Urinary bladder (tissue), 4 donors: ENCODE measurements around the gene XKR7. TPM values are rescaled to one million over a fixed set of nuclear protein-coding genes. Genes with fewer than 3 reads are reported as not detected.

ENCODE experiments used
- DNase-seq: peaks from one replicate; pipeline ENCODE4 v3.0.0-alpha.2; 2015; ENCODE audit errors: extremely low spot score
- H3K27ac ChIP-seq: one replicate; pipeline ENCODE4 v1.5.1; 2013; ENCODE audit warnings: low read depth, mild to moderate bottlenecking, moderate library complexity
- H3K36me3 ChIP-seq: one replicate; pipeline ENCODE4 v1.6.1; 2013; ENCODE audit warnings: mild to moderate bottlenecking, moderate library complexity; ENCODE audit not compliant: insufficient read depth
- H3K4me1 ChIP-seq: one replicate; pipeline ENCODE4 v1.6.1; 2013; ENCODE audit warnings: mild to moderate bottlenecking, moderate library complexity; ENCODE audit not compliant: insufficient read depth
- H3K4me3 ChIP-seq: one replicate; pipeline ENCODE4 v1.5.1; 2013; ENCODE audit warnings: low read depth, low read length
- WGBS: extraction: QIAGEN DNeasy Blood & Tissue Kit; methylation state at CpG from one replicate; pipeline ENCODE4 v1.1.7; 2013; 5-methylcytosine and 5-hydroxymethylcytosine counted together
- polyA plus RNA-seq: library from polyadenylated mRNA; stranded (reverse); fragments of 200-250 nt; gene quantifications from one replicate; pipeline ENCODE4 v1.2.3, GENCODE V29; 2013
- small RNA-seq: library from RNA; depleted of rRNA; stranded (forward); fragments of <200 nt; gene quantifications from one replicate; pipeline ENCODE3, GENCODE V24; 2014
- total RNA-seq: library from RNA; depleted of rRNA; stranded (reverse); fragments of >200 nt; gene quantifications from one replicate; pipeline ENCODE4 v1.2.3, GENCODE V29; 2014
- donor health status: healthy with polysubstance abuse.
- donor health status: healthy.

Gene XKR7
- total and polyA plus RNA-seq, 2 donors, result 0.03 to 0.05 TPM

DNA sequence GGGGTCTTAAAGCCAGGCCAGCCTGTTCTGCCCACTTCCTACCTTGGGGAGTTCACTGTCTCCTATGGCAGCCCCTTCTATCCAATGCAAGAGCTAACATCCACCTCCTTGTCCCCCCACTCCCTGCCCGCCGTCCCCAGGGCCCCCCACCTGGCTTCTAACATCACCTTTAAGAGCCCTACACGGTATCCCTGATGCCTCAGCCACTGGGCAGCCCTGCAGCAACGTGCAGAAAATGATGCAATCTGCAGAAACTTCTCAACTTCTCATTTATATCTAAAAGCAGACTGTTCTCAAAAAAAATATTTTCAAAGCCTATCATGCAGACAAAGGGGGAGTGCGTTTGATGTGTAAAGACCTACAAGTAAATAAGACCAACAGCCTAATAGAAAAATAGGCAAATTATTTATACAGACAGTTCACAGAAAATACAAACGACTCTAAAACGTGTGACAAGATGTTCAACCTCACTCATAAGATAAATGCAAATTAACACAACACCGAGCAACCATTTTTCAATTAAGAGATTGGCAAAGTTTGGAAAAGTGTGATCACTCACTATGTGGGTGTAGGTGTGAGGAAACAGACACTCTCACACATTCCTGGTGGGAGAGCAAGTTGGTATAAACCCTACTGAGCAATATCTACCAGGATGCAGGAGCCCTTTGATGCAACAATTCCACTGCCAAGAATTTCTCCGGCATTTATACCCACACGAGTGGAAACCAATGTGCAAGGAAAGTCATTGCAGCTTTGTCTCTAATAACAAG lies 69.0 kb downstream of the XKR7 start:
- no peak for DNase-seq
- H3K4me1 ChIP-seq, result no peaks in the 10 kb centered on the region
- no peak overlapping the region for H3K4me3 ChIP-seq
- 61% methylated on average over 10 of the region's 10 CpGs for WGBS
- no peak overlapping the region for H3K27ac ChIP-seq
- no peaks in the 10 kb centered on the region for H3K36me3 ChIP-seq

DNA sequence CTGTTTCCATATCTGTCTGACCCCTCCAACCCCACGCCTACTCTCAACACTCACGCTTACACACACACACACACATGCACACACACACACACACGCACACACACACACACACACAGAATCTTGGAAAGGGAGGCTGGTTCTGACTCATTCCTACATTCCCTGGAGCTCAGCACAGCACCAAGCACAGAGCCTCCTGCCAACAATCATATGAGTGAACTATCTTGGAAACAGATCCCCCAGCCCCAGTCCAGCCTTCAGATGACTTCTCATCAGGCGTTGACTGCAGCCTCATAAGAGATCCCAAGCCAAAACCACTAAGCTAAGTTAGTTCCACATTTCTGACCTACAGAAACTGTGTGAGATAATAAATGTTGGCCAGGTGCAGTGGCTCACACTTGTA lies 70.0 kb downstream of the XKR7 start:
- 83% methylated on average over 4 of the region's 4 CpGs for WGBS
- no peaks in the 10 kb centered on the region for H3K4me1 ChIP-seq
- no peaks in the 10 kb centered on the region for H3K36me3 ChIP-seq
- no peak for DNase-seq
- H3K4me3 ChIP-seq, result no peak overlapping the region
- H3K27ac ChIP-seq, result no peak overlapping the region

DNA sequence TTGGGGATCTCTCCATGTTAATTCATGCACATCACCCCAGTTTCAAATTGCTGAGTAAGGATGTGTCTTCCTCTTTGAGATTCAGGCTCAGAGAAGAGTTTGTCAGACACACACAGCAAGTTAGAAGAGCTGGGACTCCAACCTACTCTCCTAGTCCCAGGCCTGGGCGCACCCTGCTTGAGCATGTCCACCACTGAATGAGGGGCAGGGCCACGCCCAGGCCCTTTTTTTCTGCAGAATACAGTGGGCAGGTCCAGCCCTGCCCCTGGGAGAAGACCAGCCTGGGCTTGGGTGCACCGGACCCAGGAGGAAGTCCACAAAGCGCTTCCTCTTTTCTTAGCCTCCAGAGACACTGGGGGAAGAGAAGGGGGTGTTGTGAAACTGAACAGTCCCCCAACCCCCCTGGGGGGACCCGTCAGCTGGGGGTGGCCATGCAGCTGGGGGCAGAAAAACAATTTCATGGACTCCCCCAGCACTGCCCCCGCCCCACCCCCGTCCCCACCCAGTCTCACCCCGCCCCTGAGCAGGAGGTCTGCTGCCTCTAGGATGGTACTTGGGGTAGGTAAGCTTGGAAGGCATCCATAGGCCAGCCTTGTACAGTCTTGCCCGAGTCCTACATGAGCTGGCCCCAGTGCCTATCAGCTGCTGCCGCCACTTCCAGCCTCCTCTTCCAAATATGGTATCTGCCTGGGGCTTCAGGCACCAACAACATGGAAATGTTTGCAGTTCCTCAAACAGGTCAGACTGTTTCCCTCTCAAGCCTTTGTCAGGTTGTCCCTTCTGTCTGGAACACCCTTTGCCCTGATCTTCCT lies 72.4 kb downstream of the XKR7 start:
- WGBS, result 61% methylated on average over 10 of the region's 10 CpGs
- no peak for DNase-seq
- Histone ChIP-seq H3K27ac (no peak overlapping the region), H3K4me1 (no peaks in the 10 kb centered on the region), H3K36me3 (no peaks in the 10 kb centered on the region), H3K4me3 (no peak overlapping the region)

DNA sequence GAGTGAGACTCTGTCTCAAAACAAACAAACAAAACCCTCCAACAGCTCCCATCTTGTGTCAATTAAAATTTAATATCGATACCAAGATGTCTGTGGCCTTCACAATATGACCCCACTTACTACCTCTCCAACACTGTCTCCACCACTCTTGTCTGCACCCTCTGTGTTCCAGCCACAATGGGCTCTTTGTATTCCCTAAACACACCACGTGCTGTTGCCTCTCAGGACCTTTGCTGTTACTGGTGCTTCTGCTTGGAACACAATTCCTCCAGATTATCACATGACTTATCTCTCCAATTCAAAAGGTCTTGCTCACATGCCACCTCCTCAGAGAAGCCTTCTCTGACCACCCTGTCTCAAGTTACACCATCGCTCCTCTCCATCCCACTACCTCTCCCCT lies 78.0 kb downstream of the XKR7 start:
- H3K4me1 ChIP-seq, result no peaks in the 10 kb centered on the region
- H3K36me3 ChIP-seq, result no peaks in the 10 kb centered on the region
- H3K27ac ChIP-seq, result no peak overlapping the region
- WGBS, result 69% methylated on average over 3 of the region's 3 CpGs
- no peak for DNase-seq
- H3K4me3 ChIP-seq, result no peak overlapping the region

DNA sequence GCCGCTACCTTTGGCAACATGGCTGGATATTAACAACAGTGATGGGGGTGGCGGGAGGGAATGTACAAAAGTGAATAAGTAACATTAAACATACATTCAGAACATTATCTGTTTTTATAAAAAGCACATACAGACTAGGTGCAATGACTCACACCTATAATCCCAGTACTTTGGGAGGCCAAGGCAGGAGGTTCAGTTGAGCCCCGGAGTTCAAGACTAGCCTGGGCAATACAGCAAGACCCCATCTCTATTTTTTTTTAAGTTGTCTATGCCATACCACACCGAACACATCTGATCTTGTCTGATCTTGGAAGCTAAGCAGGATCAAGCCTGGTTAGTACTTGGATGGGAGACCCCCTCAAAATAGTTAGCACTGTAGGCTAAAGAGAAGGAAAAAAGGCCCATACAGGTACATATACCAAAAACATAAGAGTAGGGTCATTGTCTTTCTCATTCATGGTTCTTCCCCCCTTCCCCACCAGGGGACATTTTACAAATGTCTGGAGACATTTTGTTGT lies 82.4 kb downstream of the XKR7 start:
- no peaks in the 10 kb centered on the region for H3K4me1 ChIP-seq
- H3K4me3 ChIP-seq, result no peak overlapping the region
- WGBS, result 91% methylated on average over 4 of the region's 4 CpGs
- no peak for DNase-seq
- H3K27ac ChIP-seq, result no peak overlapping the region
- H3K36me3 ChIP-seq, result no peaks in the 10 kb centered on the region

DNA sequence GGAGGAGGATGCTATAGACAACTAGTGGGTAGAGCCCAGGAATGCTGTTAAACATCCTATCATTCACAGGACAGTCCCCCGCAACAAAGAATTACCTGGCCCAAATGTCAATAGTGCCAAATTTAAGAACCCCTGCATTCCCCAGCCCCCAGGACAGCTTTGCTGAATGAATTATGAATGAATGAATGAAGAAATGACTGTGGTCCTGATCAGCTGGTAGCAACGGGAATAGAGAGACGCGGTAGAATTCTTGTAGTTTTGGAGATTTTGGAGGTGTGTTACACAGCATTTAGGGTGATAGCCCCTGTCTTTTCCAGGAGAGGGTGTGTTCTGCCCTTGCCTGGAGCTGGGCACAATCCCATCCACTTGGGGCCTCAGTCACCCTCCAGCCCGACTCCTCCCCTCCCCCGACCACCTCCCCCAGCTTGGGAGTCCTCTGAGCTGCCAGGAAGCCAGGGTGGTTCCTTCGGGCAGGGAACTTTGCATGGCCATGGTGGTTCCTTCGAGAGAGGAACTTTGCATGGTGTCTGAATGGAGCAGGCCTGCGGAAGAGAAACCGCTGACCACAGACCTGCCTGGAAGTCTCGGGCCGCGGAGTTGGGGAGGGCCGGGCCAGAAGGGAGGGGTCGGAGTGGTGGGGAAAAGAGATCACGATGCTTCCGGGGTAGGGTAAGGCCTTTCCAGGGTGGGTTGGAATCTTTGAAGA lies 83.1 kb downstream of the XKR7 start:
- H3K4me1 ChIP-seq, result no peaks in the 10 kb centered on the region
- no peak overlapping the region for H3K27ac ChIP-seq
- H3K4me3 ChIP-seq, result no peak overlapping the region
- no peaks in the 10 kb centered on the region for H3K36me3 ChIP-seq
- 19% methylated on average over 17 of the region's 17 CpGs for whole genome bisulfite sequencing
- no peak for DNase-seq

DNA sequence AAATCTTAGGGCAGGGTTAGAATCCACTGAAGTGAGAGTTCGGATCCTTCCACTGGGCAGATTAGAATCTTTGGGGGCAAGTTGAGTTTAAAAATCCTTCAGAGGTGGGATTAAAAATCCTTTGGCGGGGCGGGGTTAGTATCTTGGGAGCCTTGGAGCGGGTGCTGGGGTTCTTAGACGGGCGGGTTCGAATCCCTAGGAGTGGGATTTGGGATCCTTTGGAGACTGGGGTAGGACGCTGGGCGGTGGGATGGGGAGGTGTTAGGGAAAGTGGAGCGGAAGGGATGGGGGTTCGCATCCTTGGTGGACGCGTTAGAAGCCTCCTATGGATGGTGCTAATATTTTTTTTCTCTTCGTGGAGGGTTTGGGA lies 83.8 kb downstream of the XKR7 start:
- H3K4me3 ChIP-seq, result no peak overlapping the region
- H3K27ac ChIP-seq, result no peak overlapping the region
- no peak for DNase-seq
- H3K4me1 ChIP-seq, result no peaks in the 10 kb centered on the region
- H3K36me3 ChIP-seq, result no peaks in the 10 kb centered on the region
- WGBS, result 7% methylated on average over 14 of the region's 14 CpGs

DNA sequence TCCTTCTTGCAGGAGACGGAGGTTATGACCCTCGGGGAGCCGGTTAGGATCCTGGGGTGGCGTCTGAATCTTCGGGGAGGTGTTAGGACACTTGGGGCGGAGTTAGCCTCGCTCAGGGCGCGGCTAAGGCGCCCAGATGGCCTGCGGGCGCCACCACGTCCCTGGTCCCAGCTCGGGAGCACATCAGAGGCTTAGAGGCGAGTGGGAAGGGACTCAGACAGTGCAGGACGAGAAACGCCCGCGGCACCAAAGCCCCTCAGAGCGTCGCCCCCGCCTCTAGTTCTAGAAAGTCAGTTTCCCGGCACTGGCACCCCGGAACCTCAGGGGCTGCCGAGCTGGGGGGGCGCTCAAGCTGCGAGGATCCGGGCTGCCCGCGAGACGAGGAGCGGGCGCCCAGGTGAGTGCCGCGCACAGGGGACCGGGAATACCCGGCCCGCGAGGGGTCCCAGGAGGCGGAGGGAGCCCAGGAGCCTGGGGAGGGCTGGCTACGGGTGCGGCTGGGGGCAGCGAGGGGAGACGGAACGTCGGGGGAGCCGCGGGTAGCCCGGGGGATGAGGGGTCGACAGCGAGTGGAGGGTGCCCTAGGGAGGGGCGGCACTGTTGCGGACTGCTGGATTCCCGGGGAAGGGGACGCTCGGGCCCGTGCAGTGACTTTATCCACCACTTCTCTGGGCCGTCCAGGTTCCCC lies 84.3 kb downstream of the XKR7 start, which contains the start of gene HCK:
Gene HCK (plus strand): TSS at position 153 of the 688 bp plus-strand sequence.
- Histone ChIP-seq H3K36me3 (no peaks in the 10 kb centered on the region), H3K4me1 (no peaks in the 10 kb centered on the region), H3K4me3 (peak within 1 kb of the TSS; percentile 37), H3K27ac (peak within 1 kb of the TSS; percentile 38)
- 2% methylated on average over 58 of the region's 58 CpGs for WGBS
- DNase-seq, result no peak

DNA sequence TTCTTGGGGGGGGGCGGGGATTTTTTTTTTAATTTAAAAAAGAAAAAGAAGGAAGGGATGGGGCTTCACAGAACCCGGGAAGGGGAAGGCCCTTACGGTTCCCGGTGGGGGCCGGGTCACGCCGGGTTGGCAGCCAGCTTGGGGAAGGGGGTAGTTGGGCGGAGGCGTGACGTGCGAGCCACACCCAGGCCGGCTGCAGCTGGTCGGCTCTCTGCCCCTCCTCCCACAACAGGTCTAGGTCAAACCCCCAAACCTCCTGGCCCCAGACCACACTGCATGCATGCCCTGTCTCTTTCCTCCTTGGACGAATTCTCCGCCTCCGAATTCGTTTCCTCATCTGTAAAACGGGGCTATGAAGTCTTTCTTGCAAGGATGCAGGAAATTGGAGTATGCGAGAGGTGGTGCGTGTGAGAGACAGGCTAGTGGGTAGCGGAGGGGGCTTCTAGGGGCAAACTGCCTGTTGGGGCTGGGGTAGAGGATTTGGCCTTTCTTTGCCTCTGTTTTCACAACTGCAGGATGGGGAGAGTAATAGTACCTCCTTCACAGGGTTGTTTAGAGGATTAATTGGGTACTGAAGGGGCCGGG lies 84.9 kb downstream of the XKR7 start:
- WGBS, result 14% methylated on average over 22 of the region's 22 CpGs
- H3K36me3 ChIP-seq, result no peaks in the 10 kb centered on the region
- DNase-seq, result no peak
- no peaks in the 10 kb centered on the region for H3K4me1 ChIP-seq
- H3K27ac ChIP-seq, result no peak overlapping the region
- no peak overlapping the region for H3K4me3 ChIP-seq

Small RNA genes lying within 50 kb of the gene (small RNA-seq; reads per million reads assigned to genes)
- gene RNA5SP481 (0.12 reads per million), gene RNA5SP482 (not detected)

Other genes with a start within 250 kb of the XKR7 start
- 24.2 TPM for gene BCL2L1, start 245.3 kb upstream of the XKR7 start, total RNA-seq
- gene BCL2L1, start 245.3 kb upstream of the XKR7 start, polyA plus RNA-seq, result 61.3 TPM
- 22.7 TPM for gene TPX2, start 228.9 kb upstream of the XKR7 start, total RNA-seq
- 0.84 TPM for gene TPX2, start 228.9 kb upstream of the XKR7 start, polyA plus RNA-seq
- gene MYLK2, start 148.8 kb upstream of the XKR7 start, total RNA-seq, result 1.7 TPM
- gene MYLK2, start 148.8 kb upstream of the XKR7 start, polyA plus RNA-seq, result not detected
- gene FOXS1, start 122.5 kb upstream of the XKR7 start, total RNA-seq, result 4.7 TPM
- gene FOXS1, start 122.5 kb upstream of the XKR7 start, polyA plus RNA-seq, result 1.7 TPM
- 1.4 TPM for gene DUSP15, start 97.6 kb upstream of the XKR7 start, total RNA-seq
- 4.0 TPM for gene DUSP15, start 97.6 kb upstream of the XKR7 start, polyA plus RNA-seq
- 0.26 TPM for gene TTLL9, start 97.5 kb upstream of the XKR7 start, total RNA-seq
- 0.20 TPM for gene TTLL9, start 97.5 kb upstream of the XKR7 start, polyA plus RNA-seq
- 2.9 TPM for gene PDRG1, start 16.1 kb upstream of the XKR7 start, total RNA-seq
- gene PDRG1, start 16.1 kb upstream of the XKR7 start, polyA plus RNA-seq, result 14.0 TPM
- 5.8 TPM for gene CCM2L, start 42.3 kb downstream of the XKR7 start, total RNA-seq
- gene CCM2L, start 42.3 kb downstream of the XKR7 start, polyA plus RNA-seq, result 9.3 TPM
- 8.3 TPM for gene HCK, start 84.1 kb downstream of the XKR7 start, total RNA-seq
- gene HCK, start 84.1 kb downstream of the XKR7 start, polyA plus RNA-seq, result 12.2 TPM
- 23.2 TPM for gene TM9SF4, start 141.6 kb downstream of the XKR7 start, total RNA-seq
- gene TM9SF4, start 141.6 kb downstream of the XKR7 start, polyA plus RNA-seq, result 36.3 TPM
- 3.0 TPM for gene PLAGL2, start 239.6 kb downstream of the XKR7 start, total RNA-seq
- 5.1 TPM for gene PLAGL2, start 239.6 kb downstream of the XKR7 start, polyA plus RNA-seq
- gene POFUT1, start 239.7 kb downstream of the XKR7 start, total RNA-seq, result 34.7 TPM
- gene POFUT1, start 239.7 kb downstream of the XKR7 start, polyA plus RNA-seq, result 28.4 TPM